Ishikawa (cell line): Measurements from ENCODE around the gene ATP2B1.

Source experiments
- CEBPB ChIP-seq: IDR thresholded peaks from 2 replicates; pipeline ENCODE4 v1.6.1; 2012
- CREB1 ChIP-seq: IDR thresholded peaks from 2 replicates; pipeline ENCODE4 v1.6.1; 2012; ENCODE audit warnings: low read depth
- EP300 ChIP-seq: IDR thresholded peaks from 2 replicates; pipeline ENCODE4 v1.6.1; 2012; ENCODE audit warnings: borderline replicate concordance
- MAX ChIP-seq: IDR thresholded peaks from 2 replicates; pipeline ENCODE4 v1.6.1; 2012
- RAD21 ChIP-seq: IDR thresholded peaks from 2 replicates; pipeline ENCODE4 v1.6.1; 2012; ENCODE audit warnings: low read depth
- TAF1 ChIP-seq: IDR thresholded peaks from 2 replicates; pipeline ENCODE4 v1.6.1; 2012; ENCODE audit warnings: low read depth, mild to moderate bottlenecking
- TEAD4 ChIP-seq: IDR thresholded peaks from 2 replicates; pipeline ENCODE4 v1.6.1; 2012
- YY1 ChIP-seq: IDR thresholded peaks from 2 replicates; pipeline ENCODE4 v1.6.1; 2012; ENCODE audit warnings: low read depth

- TF ChIP-seq CREB1 (no peak), CEBPB (no peak), EP300 (no peak), RAD21 (no peak), MAX (no peak), YY1 (no peak), TEAD4 (no peak), TAF1 (no peak)
Measured at GRCh38 chr12:89539426-89540223, 169.0 kb downstream of the ATP2B1 start.
